OCI-LY7 (cell line): ENCODE measurements around the gene IFT81. TPM values are rescaled to one million over a fixed set of nuclear protein-coding genes. Genes with fewer than 3 reads are reported as not detected.

Experiments used
- Bru-seq: library from RNA; stranded (reverse); fragments of 400-500 nt; gene quantifications from one replicate; lab custom pipeline; 2021; lab: Mats Ljungman, UMichigan
- BruChase-seq, 2 experiments: library from RNA; stranded (reverse); fragments of 400-500 nt; gene quantifications; one replicate each; lab custom pipeline; 2021; lab: Mats Ljungman, UMichigan
- BruUV-seq: library from RNA; stranded (reverse); fragments of 400-500 nt; replicated peaks from 2 replicates; lab custom pipeline; 2021; lab: Mats Ljungman, UMichigan
- CTCF ChIA-PET: fragments of 300-600 bp; sonication (Branson Sonifier 250); formaldehyde crosslinking; loops from one replicate; lab custom pipeline; 2022; ENCODE audit warnings: antibody characterized with exemption; ENCODE audit not compliant: unreplicated experiment; lab: Charles Lee
- POLR2A ChIA-PET: fragments of 300-600 bp; sonication (Branson Sonifier 250); formaldehyde crosslinking; loops from one replicate; lab custom pipeline; 2022; ENCODE audit warnings: antibody characterized with exemption; lab: Charles Lee
- DNase-seq: peaks from one replicate; pipeline ENCODE4 v3.0.0-alpha.2; 2015; ENCODE audit warnings: low spot score
- H2AFZ ChIP-seq: fragments of 200-600 bp; sonication (generic), shearing (Covaris generic); 2 replicates; pipeline ENCODE4 v1.6.1; 2014; ENCODE audit warnings: mild to moderate bottlenecking, antibody characterized with exemption, low read length, moderate library complexity
- H3K27ac ChIP-seq: fragments of 200-600 bp; sonication (generic); 2 replicates; pipeline ENCODE4 v1.5.1; 2014; ENCODE audit warnings: mixed run types, low read depth, mild to moderate bottlenecking, moderate library complexity, low read length, inconsistent platforms; ENCODE audit not compliant: poor library complexity, severe bottlenecking
- H3K36me3 ChIP-seq: fragments of 200-600 bp; sonication (generic); 2 replicates; pipeline ENCODE4 v1.6.1; 2014; ENCODE audit warnings: mild to moderate bottlenecking, antibody characterized with exemption, low read length, moderate library complexity, mixed read lengths; ENCODE audit not compliant: insufficient read depth
- H3K4me1 ChIP-seq: fragments of 200-600 bp; sonication (generic); 2 replicates; pipeline ENCODE4 v1.5.1; 2014; ENCODE audit warnings: mild to moderate bottlenecking, low read length; ENCODE audit not compliant: insufficient read depth, poor library complexity, severe bottlenecking
- H3K4me2 ChIP-seq: fragments of 200-600 bp; sonication (generic); 2 replicates; pipeline ENCODE4 v1.6.1; 2014; ENCODE audit warnings: mild to moderate bottlenecking, low read length
- H3K4me3 ChIP-seq: fragments of 200-600 bp; sonication (generic); 2 replicates; pipeline ENCODE4 v1.5.1; 2014; ENCODE audit warnings: mild to moderate bottlenecking, low read depth, low read length; ENCODE audit not compliant: poor library complexity, severe bottlenecking
- H3K79me2 ChIP-seq: fragments of 200-600 bp; sonication (generic); 2 replicates; pipeline ENCODE4 v1.6.1; 2016; ENCODE audit warnings: low read depth, mild to moderate bottlenecking, low read length, moderate library complexity, mixed read lengths; ENCODE audit not compliant: insufficient read depth
- H3K9me2 ChIP-seq: fragments of 200-600 bp; sonication (generic); 2 replicates; pipeline ENCODE4 v1.6.1; 2016; ENCODE audit warnings: mild to moderate bottlenecking, low read length, mixed read lengths; ENCODE audit not compliant: insufficient read depth
- H3K9me3 ChIP-seq: fragments of 200-600 bp; sonication (generic); 2 replicates; pipeline ENCODE4 v1.6.1; 2014; ENCODE audit warnings: mild to moderate bottlenecking, mixed run types, low read length, mixed read lengths
- H4K20me1 ChIP-seq: fragments of 200-600 bp; sonication (generic); 2 replicates; pipeline ENCODE4 v1.6.1; 2014; ENCODE audit warnings: mild to moderate bottlenecking, antibody characterized with exemption, low read length, moderate library complexity, mixed read lengths; ENCODE audit not compliant: insufficient read depth
- EZH2phosphoT487 ChIP-seq: fragments of 200-600 bp; sonication (generic); IDR thresholded peaks from 2 replicates; pipeline ENCODE4 v1.6.1; 2018; ENCODE audit warnings: low read depth, borderline replicate concordance, mild to moderate bottlenecking, mixed run types, antibody characterized with exemption, low read length, moderate library complexity, mixed read lengths
- intact Hi-C: fragments of 100-400 bp; cut with micrococcal nuclease; formaldehyde crosslinking; loops from one replicate; pipeline ENCODE4 v1.10.0; 2022; ENCODE audit not compliant: unreplicated experiment
- long read RNA-seq: library from polyadenylated mRNA; stranded (forward); transcript quantifications from one replicate; pipeline ENCODE4 v2.0.0, GENCODE V29; 2022
- total RNA-seq, 2 experiments: library from RNA; depleted of rRNA in 1 of 2; stranded (reverse); fragments of >200 nt in 1 of 2; shearing (Covaris generic) in 1 of 2; gene quantifications; 2 replicates each; pipeline ENCODE4 v1.2.3, GENCODE V29; 2014 to 2022
- TF ChIP-seq, protein P1 (sequence below): fragments of 200-600 bp; sonication (generic); conservative IDR thresholded peaks from 2 replicates; pipeline ENCODE4 v1.5.1; 2014; ENCODE audit warnings: mild to moderate bottlenecking, antibody characterized with exemption, low read length, moderate library complexity, mixed read lengths

Gene IFT81, protein sequence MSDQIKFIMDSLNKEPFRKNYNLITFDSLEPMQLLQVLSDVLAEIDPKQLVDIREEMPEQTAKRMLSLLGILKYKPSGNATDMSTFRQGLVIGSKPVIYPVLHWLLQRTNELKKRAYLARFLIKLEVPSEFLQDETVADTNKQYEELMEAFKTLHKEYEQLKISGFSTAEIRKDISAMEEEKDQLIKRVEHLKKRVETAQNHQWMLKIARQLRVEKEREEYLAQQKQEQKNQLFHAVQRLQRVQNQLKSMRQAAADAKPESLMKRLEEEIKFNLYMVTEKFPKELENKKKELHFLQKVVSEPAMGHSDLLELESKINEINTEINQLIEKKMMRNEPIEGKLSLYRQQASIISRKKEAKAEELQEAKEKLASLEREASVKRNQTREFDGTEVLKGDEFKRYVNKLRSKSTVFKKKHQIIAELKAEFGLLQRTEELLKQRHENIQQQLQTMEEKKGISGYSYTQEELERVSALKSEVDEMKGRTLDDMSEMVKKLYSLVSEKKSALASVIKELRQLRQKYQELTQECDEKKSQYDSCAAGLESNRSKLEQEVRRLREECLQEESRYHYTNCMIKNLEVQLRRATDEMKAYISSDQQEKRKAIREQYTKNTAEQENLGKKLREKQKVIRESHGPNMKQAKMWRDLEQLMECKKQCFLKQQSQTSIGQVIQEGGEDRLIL
- 5.6 and 7.2 TPM in 2 replicates for total RNA-seq (2014; rRNA removed; shearing (Covaris generic))
- 8.4 and 9.8 TPM in 2 replicates for total RNA-seq (2022)
- percentile 51 among the genes with signal in this experiment for Bru-seq, nascent RNA
- percentile 46 among the genes with signal in this experiment for BruChase-seq, experiment 1, labeled RNA remaining after a 6-hour chase
- percentile 45 among the genes with signal in this experiment for BruChase-seq, experiment 2, labeled RNA remaining after a 2-hour chase
- long read RNA-seq, transcript IFT81-201 (19 exons, 3,108 nt), result major isoform, 11 of 28 reads
- long read RNA-seq, transcript IFT81-209 (19 exons, 2,710 nt), result minor isoform, 10 of 28 reads
- long read RNA-seq, partial matches to known transcripts, result 3 of 28 reads
- long read RNA-seq, other reads (novel, unspliced or antisense), result 3 of 28 reads

DNA sequence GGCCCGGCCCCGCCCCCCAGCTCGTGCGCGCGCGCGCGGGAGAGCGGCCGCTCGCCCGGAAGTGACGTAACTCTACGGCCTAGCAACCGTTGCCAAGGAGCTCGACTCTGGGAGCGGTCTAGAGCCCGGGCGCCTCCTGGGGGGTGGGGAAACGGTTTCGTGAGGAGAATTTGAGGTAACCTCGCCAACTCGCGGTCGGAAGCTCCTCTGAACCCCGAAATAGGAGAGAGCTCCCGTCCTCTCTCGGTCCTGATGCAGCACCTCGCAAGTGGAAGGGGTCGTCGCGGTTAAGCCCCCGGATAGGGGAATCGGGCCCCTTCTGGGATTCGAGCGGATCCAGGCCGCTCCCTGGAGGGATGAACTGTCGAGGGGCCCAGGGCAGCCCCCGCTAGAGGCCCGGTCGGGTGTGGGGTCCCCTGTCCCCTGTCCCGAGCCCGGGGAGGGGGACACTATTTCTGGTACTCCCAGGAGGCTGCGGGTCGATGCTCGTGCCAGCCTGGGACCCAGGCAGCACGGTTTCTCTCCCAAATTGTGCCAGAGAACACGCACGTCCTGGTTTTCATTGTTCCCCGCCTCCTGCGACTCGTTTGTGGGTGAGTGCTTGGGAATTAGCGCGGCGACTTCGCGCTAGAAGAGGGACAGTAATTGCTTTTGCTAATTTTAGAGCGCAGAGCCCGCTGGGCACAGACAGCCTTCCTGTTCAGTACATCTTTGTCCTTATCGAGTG, at the start of gene IFT81:
Gene IFT81, plus strand, starts transcription at position 89 of the 727 bp plus-strand sequence. CDS start 3,024 bp downstream, outside the sequence.
- TSS peak; percentile 87 for BruUV-seq
- H3K9me3 ChIP-seq, result no peaks in the 10 kb centered on the region
- H3K4me3 ChIP-seq, result peak within 1 kb of the TSS; percentile 94
- H3K27ac ChIP-seq, result peak within 1 kb of the TSS; percentile 19
- H3K9me2 ChIP-seq, result no peaks in the 10 kb centered on the region
- POLR2A ChIA-PET, result interaction anchor here (0.6 to 1.5 kb wide), 4 partner anchors 8 to 68 kb away, joined by 3 to 4 read pairs (median 3); no protein-coding TSS in a partner anchor
- H2AFZ ChIP-seq, result peak within 1 kb of the TSS; percentile 85
- H3K79me2 ChIP-seq, result no peaks in the 10 kb centered on the region
- H3K36me3 ChIP-seq, result no peaks in the 10 kb centered on the region
- H3K4me2 ChIP-seq, result peak within 1 kb of the TSS; percentile 84
- CTCF ChIA-PET, result interaction anchor here (0.5 to 0.8 kb wide), 6 partner anchors 9 to 696 kb away, joined by 3 to 13 read pairs (median 4); no protein-coding TSS in a partner anchor
- no peak for TF ChIP-seq EZH2phosphoT487
- TF ChIP-seq, protein P1, sequence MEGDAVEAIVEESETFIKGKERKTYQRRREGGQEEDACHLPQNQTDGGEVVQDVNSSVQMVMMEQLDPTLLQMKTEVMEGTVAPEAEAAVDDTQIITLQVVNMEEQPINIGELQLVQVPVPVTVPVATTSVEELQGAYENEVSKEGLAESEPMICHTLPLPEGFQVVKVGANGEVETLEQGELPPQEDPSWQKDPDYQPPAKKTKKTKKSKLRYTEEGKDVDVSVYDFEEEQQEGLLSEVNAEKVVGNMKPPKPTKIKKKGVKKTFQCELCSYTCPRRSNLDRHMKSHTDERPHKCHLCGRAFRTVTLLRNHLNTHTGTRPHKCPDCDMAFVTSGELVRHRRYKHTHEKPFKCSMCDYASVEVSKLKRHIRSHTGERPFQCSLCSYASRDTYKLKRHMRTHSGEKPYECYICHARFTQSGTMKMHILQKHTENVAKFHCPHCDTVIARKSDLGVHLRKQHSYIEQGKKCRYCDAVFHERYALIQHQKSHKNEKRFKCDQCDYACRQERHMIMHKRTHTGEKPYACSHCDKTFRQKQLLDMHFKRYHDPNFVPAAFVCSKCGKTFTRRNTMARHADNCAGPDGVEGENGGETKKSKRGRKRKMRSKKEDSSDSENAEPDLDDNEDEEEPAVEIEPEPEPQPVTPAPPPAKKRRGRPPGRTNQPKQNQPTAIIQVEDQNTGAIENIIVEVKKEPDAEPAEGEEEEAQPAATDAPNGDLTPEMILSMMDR, result no peak
- intact Hi-C loops, result loop anchor here (2.0 kb wide), 1 partner anchor 156 kb away; the partner anchor contains the start of gene ATP2A2
- DNase-seq, result peak; percentile 94
- H3K4me1 ChIP-seq, result peaks cover 14% of the 10 kb centered on the region
- no peaks in the 10 kb centered on the region for H4K20me1 ChIP-seq

DNA sequence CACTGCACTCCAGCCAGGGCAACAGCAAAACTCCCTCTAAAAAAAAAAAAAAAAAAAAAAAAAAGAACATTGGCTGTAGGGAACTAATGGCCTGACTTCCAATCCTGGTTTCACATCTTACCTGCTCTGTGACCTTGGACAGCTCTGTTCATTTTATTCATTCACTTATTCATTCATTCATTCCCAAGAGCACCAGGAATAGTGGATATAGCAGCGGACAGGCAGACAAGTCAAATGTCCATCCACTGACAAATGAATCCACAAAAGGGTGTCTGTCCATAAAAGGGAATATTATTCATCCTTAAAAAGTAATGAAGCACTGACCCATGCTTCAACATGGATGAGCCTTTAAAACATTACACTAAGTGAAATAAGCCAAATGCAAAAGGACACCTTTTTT, 48.3 kb upstream of the IFT81 start:
- intact Hi-C loops, result no loop called here
- POLR2A ChIA-PET, result interaction anchor here (0.6 to 1.1 kb wide), 4 partner anchors 13 to 210 kb away, joined by 3 to 7 read pairs (median 4); no protein-coding TSS in a partner anchor
- Histone ChIP-seq H3K27ac (no peak overlapping the region), H3K4me3 (no peak overlapping the region), H3K9me3 (no peaks in the 10 kb centered on the region), H3K4me1 (peaks cover 35% of the 10 kb centered on the region), H2AFZ (no peak overlapping the region), H3K4me2 (no peak overlapping the region), H4K20me1 (no peaks in the 10 kb centered on the region), H3K9me2 (no peaks in the 10 kb centered on the region), H3K79me2 (no peaks in the 10 kb centered on the region), H3K36me3 (no peaks in the 10 kb centered on the region)
- TF ChIP-seq EZH2phosphoT487, result no peak
- TF ChIP-seq, protein P1, result no peak
- DNase-seq, result no peak
- CTCF ChIA-PET, result no interaction called here
- BruUV-seq, result no TSS peak
